Measurements from ENCODE around the gene TIGD4.

DNA sequence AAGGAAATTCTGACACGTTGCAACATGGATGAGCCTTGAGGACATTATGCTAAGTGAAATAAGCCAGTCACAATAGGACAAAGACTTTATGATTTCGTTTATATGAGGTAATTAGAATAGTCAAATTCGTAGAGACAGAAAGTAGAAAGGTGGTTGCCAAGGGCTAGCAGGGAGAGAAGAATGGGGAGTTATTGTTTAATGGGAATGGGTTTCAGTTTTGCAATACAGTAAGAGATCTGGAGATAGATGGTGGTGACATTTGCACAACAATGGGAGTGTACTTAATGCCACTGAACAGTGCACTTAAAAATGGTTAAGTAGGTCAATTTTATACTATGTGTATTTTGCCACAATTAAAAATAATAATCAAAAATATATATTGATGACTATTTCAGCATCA lies 56.3 kb downstream of the TIGD4 start:
- TF ChIP-seq CTCF (IDR thresholded peaks at IDR 0.05) = no peak
- TF ChIP-seq, protein P1, sequence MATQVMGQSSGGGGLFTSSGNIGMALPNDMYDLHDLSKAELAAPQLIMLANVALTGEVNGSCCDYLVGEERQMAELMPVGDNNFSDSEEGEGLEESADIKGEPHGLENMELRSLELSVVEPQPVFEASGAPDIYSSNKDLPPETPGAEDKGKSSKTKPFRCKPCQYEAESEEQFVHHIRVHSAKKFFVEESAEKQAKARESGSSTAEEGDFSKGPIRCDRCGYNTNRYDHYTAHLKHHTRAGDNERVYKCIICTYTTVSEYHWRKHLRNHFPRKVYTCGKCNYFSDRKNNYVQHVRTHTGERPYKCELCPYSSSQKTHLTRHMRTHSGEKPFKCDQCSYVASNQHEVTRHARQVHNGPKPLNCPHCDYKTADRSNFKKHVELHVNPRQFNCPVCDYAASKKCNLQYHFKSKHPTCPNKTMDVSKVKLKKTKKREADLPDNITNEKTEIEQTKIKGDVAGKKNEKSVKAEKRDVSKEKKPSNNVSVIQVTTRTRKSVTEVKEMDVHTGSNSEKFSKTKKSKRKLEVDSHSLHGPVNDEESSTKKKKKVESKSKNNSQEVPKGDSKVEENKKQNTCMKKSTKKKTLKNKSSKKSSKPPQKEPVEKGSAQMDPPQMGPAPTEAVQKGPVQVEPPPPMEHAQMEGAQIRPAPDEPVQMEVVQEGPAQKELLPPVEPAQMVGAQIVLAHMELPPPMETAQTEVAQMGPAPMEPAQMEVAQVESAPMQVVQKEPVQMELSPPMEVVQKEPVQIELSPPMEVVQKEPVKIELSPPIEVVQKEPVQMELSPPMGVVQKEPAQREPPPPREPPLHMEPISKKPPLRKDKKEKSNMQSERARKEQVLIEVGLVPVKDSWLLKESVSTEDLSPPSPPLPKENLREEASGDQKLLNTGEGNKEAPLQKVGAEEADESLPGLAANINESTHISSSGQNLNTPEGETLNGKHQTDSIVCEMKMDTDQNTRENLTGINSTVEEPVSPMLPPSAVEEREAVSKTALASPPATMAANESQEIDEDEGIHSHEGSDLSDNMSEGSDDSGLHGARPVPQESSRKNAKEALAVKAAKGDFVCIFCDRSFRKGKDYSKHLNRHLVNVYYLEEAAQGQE (IDR thresholded peaks at IDR 0.05; ENCODE audit: low read depth, low read length) = no peak
- TF ChIP-seq RAD21 (IDR thresholded peaks at IDR 0.05; ENCODE audit: low read length) = no peak

Data from SK-N-SH (cell line).